Stimulated activated CD8-positive, alpha-beta memory T cell treated with anti-CD3 and anti-CD28 coated beads, Interleukin-7, amount 100 ng/mL, for 1 hour (primary cell): ENCODE data around the gene RSU1.
"Not testable (repeated sequence)": the region's sequence is repeated elsewhere in the genome, so short reads cannot be mapped to it uniquely, and the experiment has no call there.

ENCODE experiments used
- DNase-seq, 2 donors: peaks; one replicate each; pipeline ENCODE4 v3.0.0-alpha.2; 2020; ENCODE audit warnings: low read depth in 2 of 2

RSU1 gene

DNA sequence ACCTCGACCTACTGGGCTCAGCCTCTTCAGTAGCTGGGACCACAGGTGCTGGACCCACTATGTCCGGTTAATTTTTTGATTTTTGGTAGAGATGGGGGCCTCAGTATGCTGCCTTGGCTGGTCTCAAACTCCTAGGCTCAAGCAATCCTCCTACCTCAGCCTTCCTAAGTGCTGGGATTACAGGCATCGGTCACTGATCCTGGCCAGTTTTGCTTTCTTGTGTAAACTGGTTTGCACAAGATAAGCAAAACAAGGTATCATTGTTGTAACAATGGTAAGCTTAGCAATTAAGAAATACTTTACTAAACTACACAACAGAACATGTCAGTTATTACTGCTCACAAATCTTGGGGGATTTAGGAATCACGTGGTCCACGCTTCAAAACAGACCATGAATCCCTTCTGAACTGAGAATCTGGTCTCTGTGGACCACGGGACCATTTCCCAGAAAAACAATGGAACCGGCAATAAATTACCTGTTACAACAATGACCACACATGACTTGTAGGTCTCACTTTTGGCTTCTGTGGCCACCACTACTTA lies 36.8 kb downstream of the RSU1 start:
- no peak for DNase-seq

DNA sequence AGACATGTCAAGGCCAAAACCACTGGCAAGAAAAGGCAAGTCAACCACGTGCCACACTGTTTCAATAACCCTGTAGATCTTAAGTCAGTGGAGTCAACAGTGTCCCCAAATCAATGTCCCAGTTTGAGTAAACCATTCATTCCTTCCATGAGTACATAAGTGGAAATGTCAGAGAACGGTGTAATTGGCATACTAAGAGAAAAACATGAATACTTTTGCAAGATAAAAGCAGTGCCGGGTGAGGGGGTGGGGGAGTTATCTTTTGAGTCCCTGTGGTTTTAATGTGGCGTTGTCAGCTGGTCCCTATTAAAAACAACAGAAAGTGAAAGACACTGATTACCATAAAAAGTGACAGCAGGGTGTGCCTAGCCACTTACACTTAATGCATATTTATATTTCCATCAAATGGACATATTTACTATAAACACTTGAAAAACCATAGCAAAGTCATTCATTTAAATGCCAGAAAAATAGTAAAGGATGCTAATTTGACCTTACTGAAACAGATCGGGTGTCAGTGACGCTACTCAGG lies 37.8 kb downstream of the RSU1 start:
- no peak for DNase-seq

- DNase-seq: no peak
Measured at GRCh38 chr10:16777473-16778370, 39.5 kb downstream of the RSU1 start.

DNA sequence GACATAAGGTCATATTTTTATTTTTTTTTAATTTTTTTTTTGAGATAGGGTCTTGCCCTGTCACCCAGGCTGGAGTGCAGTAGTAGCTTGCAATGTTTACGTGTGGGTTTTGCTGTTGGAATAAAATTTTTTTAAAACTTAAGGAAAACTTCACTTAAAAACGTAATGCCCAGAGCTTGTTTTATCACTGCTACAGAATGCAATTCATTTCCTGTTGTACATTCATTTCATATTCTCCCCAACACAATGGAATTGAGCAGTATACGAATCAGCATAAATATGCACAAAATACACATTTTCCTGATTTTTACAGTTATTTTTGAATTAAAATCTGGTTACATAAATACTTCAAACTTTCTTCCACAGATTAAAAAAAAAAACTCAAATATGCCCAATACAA lies 40.3 kb downstream of the RSU1 start:
- DNase-seq: no peak

DNA sequence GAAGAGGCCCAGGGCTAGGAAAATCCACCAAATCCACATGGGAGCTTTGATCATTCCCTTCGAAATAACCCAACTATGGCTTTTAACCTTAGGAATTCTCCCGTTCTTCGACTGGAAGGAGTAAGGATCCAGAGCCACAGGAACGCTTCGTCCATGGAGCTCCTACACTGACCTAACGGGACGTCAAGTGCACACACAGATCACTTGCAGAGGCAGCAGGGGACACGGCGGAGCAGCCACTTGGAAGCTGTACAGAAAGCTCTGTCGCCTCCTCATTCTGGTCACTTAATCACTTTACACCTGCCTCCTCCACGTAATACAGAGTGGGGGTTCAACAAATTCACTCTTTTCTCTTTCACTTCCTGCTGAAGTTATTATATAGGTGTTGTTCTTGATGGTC lies 43.9 kb downstream of the RSU1 start:
- no peak for DNase-seq

DNA sequence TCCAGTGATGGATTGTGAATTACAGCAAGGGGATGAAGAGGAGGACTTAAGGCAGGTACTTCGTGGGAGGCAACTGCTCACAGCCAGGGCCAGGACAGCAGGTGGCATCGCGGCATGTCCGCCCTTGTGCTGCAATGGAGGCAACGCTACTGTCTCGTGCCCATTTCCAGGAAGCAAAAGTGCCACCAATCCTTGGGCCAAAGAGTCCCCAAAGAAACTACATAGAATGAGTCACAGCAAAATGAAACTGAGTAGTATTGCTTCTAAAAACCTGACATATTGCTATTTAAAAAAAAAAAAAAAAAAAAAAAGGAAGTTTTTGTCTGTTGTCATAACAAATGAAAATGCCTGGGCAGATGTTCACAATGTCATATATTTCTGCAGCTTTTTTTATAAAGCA lies 46.6 kb downstream of the RSU1 start:
- DNase-seq: no peak

DNA sequence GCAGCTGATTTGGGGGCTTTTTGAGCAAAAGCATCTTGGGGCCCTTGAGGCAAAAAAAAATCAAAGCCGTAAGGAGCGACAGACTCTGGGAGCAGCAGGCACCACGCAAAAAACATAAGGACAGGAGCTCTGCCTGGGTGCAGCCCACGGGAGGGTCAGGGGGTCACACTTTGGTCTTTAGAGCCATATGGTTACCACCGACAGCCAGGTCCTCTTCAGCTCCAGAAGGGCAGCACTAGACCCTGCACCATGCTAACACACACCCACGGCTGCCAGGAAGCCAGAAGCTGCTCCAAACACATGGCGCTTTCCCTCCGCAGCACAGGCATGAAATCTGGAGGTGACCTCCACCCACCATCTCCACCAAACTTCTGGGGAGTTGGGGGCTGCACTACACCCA lies 47.1 kb downstream of the RSU1 start:
- DNase-seq: no peak

GRCh38 chr10:16769331-16769730 lies 47.9 kb downstream of the RSU1 start:
- DNase-seq: no peak

DNA sequence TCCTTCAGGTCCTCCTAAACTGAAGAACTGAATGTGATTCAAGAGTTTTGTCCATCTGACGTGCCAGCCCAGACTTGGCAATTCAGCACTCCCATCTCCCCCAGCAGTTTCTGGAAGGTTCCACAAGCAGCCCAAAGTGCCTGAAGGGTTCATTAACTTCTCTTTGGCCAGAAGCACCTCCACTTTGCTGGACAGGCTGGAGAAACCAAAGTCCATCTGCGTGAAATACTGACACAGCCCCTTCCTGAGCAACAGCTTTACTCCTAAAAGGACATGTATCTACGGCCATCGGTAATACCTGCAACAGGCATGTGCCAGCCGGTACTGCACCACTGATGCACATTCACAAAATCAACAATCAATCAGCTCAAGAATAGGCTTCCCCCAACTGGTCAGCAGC lies 48.5 kb downstream of the RSU1 start:
- no peak for DNase-seq

DNA sequence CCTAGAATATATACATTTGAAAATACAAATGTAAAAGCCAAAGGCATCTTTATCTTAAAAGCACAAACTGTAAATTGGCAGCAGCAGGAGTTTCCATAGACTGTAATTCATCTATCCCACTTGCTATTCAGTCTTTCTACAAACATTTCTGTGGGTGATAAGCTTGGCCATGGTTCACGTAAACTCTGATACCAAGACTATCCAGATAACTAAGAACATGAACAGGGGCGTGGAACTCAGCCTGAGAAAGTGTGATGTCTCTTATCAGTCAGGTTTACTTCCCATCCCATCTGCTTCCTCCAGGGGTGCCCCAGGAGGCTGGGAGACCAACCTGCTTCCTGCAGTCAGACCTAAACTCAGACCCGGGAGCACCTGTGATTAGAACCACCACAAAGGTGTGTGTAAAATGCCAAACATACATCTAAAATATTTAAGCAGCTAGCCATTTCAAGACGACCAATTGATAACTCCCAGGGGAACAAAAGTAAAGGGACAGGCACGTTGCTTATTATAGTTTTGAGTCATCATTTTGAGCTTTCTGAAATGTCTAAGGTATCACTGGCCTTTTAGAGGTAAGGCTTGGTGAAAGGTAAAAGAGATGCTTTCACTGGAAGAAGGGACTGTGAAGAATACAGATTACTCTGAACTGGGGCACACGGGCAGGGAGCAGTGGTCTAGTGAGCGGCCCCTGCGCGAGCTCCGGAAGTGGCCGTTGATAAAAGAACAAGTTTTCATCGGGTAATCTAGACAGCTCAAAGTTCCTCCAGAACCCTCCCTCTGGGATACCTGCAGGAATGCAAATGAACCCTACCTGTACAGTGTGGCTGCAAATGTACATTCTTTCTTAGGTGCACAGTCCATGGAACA lies 51.5 kb downstream of the RSU1 start:
- DNase-seq: no peak

DNA sequence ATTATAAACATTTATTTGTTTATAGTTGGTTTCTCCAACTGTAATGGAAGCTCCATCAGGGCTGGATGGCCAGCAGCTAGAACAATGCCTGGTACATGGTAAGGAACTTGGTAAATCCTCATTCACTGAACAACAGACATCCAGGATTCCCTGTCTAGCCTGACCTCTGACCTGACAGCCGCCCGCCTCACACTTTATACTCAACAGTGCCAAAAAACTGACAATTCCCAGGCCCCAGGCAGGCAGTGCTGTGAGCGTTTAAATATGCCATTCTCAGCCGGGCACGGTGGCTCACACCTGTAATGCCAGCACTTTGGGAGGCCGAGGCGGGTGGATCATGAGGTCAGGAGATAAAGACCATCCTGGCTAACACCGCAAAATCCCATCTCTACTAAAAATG lies 55.9 kb downstream of the RSU1 start:
- DNase-seq: no peak

DNA sequence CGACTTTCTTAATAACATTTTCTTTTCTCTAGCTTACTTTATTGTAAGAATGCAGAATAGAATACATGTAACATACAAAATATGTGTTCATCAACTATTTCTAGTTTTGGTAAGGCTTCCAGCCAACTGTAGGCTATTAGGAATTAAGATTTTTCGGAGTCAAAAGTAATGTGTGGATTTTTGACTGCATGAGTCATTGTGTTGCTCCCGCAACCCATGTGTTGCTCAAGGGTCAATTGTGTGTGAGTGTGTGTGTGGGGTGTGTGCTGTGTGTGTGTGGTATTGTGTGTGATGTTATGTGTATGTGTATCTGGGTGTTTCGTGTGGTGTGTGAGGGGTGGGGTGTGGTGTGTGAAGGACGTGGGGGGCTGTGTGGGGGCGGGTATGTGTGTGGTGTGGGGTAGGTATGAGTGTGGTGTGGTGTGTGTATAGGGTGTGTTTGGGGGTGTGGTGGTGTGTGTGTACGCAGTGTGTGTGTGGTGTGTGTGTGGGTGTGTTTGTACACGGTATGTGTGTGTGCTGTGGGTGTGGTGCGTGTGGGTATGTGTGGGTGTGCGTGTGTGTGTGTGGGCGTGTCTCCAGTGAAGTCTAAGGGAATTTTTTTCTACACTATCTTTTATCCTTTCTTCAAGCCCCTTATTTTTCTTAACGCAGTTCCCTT lies 60.5 kb downstream of the RSU1 start:
- no peak for DNase-seq

- no peak for DNase-seq
Measured at GRCh38 chr10:16754765-16755164, 62.5 kb downstream of the RSU1 start.

GRCh38 chr10:16752849-16753248 lies 64.4 kb downstream of the RSU1 start:
- not testable (repeated sequence) for DNase-seq

DNA sequence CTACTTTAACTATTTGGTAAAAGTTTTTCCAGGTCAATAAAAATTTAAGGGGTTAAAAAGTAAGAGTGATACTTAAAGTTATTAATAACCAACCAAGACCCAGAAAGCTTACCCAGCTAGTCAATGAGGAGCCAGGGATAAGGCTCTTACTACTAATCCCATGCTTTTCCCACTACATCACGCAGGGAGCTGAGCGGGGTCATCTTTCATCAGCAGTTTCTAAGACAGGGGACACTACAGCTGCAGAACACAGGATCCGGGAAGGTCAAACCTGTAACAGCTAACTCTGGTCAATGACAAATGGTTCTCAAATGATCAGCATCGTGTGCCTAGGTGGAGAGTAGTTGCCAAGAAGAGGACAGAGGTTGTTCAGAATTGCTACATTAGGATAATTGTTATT lies 65.1 kb downstream of the RSU1 start:
- no peak for DNase-seq

DNA sequence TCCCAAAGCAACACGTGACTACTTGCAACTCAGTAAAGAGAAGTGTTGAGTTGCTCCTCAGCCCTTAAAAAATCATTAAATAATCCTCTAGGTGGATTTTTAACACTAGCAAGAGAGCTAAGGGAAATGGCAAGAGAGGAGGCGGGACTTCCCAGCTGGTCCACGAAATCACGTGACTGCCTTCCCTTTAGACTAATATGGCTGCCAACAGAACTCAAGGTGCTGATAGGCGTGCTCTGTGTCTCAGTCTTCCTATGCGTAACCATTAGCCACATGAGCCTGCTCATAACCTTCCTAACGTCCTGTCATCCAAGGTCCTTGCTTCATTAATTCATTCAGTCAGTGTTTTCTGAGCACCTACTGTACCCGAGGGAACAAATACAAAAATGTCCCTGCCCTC lies 66.0 kb downstream of the RSU1 start:
- DNase-seq: no peak

GRCh38 chr10:16750461-16750860 lies 66.8 kb downstream of the RSU1 start:
- DNase-seq: no peak

DNA sequence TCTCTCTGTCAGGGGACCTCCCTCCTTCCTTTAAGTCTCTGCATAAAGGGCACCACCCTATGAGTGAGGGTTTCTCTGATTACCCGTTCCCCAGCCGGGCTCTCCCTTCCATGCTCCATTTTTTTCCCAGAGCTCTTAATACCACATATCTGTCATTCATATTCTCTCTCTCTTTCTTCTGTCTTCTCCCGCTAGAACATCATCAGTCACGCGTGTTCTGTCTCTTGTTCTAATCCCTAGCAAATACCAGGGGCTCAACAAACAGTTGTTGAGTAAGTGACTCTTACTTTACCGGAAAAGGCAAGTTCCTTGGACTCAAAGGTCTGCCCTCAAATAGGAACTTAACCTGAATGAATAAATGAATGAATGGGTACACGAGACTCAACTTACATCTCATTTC lies 68.5 kb downstream of the RSU1 start:
- DNase-seq: no peak

GRCh38 chr10:16746856-16747255 lies 70.4 kb downstream of the RSU1 start:
- DNase-seq: no peak

DNA sequence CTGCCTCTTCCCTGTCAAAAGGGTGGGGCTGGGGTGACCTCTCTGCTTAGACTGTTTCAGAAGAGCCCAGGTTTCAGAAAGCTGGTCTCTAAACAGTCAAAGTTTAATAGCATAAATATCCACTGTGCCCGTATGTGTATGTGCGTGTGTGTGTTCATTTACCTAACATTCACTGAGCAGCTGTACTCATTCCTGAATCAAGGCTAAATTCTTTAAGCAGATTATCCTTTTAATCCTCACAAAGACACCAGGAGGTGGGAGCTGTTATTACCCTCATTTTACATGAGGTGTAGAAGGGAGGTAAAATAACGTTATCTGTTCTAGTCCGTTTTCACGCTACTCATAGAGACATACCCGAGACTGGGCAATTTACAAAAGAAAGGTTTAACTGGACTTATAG lies 72.2 kb downstream of the RSU1 start:
- no peak for DNase-seq

- DNase-seq: no peak
Measured at GRCh38 chr10:16742165-16742960, 74.9 kb downstream of the RSU1 start.
